GM12864 (cell line): Measurements from ENCODE around the gene ODAD4.

ENCODE experiments used
- DNase-seq: peaks from one replicate; pipeline ENCODE4 v3.0.0-alpha.2; 2011; ENCODE audit warnings: low read depth
- H3K4me3 ChIP-seq: 2 replicates; pipeline ENCODE4 v1.5.1; 2011; ENCODE audit warnings: mild to moderate bottlenecking, low read depth, low read length, control low read depth
- CTCF ChIP-seq: IDR thresholded peaks from 2 replicates; pipeline ENCODE4 v1.5.1; 2011; ENCODE audit warnings: low read depth, mild to moderate bottlenecking, moderate library complexity, low read length, control low read depth, inconsistent platforms; ENCODE audit errors: missing control alignments

Gene ODAD4

DNA sequence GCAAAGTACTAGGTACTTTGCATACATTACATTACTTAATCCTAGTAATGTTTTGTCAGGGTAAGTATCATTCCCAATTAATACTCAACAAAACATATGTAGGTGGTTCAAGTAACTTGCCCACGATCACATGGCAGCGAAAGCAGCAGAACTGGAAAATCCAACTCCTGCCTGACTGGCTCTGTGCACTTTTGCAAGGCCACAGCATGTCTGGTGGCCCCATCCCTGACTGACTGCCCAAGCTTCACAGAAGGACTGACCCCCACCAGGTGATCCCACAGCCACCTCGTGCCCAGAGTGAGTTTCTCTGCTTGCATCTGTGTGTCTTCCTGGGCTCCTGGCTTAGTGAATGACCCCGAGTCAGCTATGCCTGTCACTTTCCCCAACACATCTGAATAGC, 47.6 kb downstream of the ODAD4 start:
- TF ChIP-seq CTCF, result no peak

GRCh38 chr17:41982026-41982760, 51.8 kb downstream of the ODAD4 start:
- DNase-seq, result no peak
- no peak for TF ChIP-seq CTCF

More for the DNA sequence above, 47.6 kb downstream of the ODAD4 start:
- no peak for DNase-seq
- no peak overlapping the region for H3K4me3 ChIP-seq

GRCh38 chr17:41984454-41984853, 54.0 kb downstream of the ODAD4 start:
- no peak for TF ChIP-seq CTCF
- DNase-seq, result no peak
- no peak overlapping the region for H3K4me3 ChIP-seq

More at GRCh38 chr17:41982026-41982760, 51.8 kb downstream of the ODAD4 start:
- H3K4me3 ChIP-seq, result no peak overlapping the region

DNA sequence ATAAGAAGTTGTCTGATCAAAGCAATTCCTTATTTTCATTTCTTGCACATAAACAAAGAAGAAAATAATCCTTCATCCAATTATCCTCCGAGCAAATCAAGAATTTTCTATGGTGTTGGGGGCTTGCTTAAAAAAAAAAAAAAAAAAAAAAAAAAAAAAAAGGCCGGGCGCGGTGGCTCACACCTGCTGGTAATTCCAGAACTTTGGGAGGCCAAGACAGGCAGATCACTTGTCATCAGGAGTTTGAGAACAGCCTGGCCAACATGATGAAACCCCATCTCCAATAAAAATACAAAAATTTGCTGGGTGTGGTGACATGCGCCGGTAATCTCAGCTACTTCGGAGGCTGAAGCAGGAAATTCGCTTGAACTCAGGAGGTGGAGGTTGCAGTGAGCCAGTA, 55.5 kb downstream of the ODAD4 start:
- TF ChIP-seq CTCF, result no peak
- H3K4me3 ChIP-seq, result no peak overlapping the region
- no peak for DNase-seq

DNA sequence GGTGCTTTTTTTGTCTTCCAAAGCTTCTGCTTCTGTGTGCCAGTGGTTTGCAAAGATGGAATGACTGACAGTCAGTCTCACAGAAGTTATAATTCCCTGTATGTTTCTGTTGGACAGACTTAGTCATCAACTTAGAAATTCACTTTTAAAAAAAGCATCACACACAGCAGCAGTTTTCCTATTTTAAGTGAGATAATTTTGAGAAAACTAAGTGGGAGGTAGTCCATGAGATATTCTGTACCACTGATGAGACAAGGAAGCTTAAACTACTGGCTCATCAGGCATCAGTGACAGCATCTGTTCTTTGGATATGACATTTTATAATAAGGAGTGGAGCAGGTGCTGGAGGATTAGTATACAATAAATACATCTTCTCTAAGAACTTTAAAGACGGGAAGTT, 56.2 kb downstream of the ODAD4 start:
- DNase-seq, result no peak
- H3K4me3 ChIP-seq, result no peak overlapping the region
- TF ChIP-seq CTCF, result no peak

GRCh38 chr17:41987642-41988041, 57.2 kb downstream of the ODAD4 start:
- TF ChIP-seq CTCF, result no peak
- no peak overlapping the region for H3K4me3 ChIP-seq
- DNase-seq, result no peak

GRCh38 chr17:41988418-41988817, 58.0 kb downstream of the ODAD4 start:
- H3K4me3 ChIP-seq, result no peak overlapping the region
- DNase-seq, result no peak
- TF ChIP-seq CTCF, result no peak
